NCI-H2029 (cell line): ENCODE results near the gene KCNK18.

Source experiments
- DNase-seq: peaks from one replicate; lab custom pipeline; 2025; lab: John Stamatoyannopoulos, UW

The KCNK18 gene

GRCh38 chr10:117197189-117197588 lies at the start of gene KCNK18:
TSS of gene KCNK18 (plus strand) at chr10:117197489. CDS start at chr10:117197489, 0 bp downstream.
- no peak for DNase-seq

DNA sequence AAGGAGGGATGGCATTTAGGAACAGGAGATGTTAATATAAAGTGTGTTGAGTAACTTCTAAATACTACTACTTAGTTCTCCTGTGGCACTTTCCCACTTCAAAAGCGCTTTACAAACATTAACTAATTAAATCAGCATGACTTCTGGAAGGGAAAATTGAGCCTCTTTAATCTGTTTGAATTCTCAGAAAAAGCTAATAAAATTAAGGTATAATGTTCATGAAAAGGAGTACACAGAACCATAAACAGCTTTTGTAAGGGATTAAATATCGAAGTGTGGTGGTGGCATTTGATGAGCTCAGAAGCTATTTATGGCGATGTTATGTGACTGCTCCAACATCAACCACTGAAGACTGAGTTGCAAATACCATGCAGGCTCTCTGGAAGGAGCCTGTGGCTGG lies 49.0 kb upstream of the KCNK18 start:
- no peak for DNase-seq

- no peak for DNase-seq
Measured at GRCh38 chr10:117152668-117153067, 44.6 kb upstream of the KCNK18 start.

GRCh38 chr10:117158297-117158696 lies 39.0 kb upstream of the KCNK18 start:
- DNase-seq: no peak

DNA sequence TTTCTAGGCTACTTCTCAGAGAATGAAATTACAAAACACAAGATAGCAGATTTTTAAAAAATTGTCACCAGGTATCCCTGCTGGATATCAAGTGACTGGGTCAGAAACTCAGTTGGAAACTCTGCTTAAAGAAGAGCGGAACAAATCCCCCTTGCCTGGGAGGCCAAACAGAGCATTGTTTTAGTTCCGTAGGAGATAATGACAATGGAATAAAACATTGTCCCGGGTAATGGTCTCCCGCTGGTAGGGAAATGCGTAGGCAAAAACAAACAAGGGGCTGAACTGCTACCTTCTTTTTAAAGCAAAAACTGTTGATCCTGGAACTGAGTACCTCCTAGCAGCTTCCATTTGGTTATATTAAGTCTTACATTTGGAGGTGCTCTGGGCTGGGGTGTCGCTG lies 37.9 kb upstream of the KCNK18 start:
- no peak for DNase-seq

DNA sequence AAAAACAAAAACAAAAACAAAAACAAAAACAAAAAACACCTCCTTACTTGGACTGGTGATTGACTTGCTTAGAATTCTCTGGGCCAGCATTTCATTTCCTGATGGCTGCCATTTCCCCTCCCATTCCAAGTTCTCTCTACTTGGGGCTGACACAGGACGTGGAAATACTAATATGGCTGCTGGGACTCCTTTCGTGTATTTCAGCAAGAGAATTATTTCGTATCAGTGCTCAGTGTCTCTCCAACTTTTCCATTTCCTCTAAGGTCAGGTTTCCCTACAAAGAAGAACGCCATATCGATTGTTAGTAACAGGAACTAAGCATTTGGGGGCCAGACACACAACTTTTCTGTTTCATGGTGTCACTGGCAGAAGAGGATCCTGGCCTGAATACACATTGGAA lies 36.7 kb upstream of the KCNK18 start:
- DNase-seq: no peak

DNA sequence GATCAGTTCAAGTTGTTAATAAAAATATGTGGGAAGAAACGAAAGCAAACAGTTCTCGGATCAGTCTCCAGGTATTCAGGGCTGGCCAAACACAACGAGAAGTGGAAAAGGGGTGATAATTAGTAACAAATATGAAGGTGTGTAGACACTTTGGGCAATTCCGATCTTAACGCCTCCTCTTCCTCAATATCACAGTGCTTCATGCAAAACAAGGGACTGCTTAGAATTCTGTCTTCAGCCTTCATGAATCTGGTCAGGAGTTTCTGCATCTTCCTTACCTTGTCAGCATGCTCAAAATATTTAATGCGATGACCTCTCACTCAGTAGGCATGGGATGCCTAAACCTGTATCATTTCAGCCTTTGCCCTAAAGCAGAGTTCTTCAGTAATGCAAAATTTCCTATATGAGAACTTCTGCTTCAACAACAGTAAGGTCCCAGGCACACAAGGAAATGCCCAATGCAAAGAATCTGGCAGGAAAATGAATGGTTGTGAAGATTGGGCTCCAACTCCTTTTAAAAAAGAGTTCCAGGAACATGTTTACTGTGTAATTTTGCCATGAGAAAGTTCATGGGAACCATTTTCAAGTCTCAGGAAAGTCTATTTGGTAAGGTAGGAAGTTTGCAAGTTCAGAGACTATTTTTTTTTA lies 35.8 kb upstream of the KCNK18 start:
- no peak for DNase-seq

GRCh38 chr10:117162093-117163060 lies 34.9 kb upstream of the KCNK18 start:
- no peak for DNase-seq

GRCh38 chr10:117163061-117163953 lies 34.0 kb upstream of the KCNK18 start:
- no peak for DNase-seq

DNA sequence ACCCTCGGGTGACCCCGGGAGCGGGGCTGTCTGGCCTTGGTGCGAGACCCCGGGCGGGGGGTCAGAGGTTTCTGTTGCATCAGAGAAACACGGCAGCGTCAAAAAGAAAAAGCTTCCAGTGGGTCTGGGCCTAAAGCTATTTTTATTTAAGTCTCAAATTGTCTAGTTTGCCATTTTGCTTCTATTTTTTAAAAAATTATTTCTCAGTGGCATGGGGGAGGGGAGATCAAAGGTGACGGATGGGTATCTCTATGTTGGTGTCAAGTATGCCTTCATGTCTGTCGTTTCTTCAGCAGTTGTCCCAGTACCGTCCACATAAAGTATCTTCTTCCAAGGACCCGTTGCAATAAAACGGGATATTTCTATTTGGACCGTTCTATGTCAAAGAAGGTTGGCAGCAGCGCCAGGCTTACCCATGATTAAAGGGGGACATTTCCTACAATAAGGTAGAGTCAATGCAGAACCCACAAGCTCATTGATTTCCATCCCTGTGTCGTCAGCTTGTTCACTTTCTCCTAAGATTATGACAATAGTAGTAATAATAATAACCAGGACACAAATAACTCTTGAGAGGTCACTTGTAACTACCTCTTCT lies 33.2 kb upstream of the KCNK18 start:
- no peak for DNase-seq

GRCh38 chr10:117164592-117165537 lies 32.4 kb upstream of the KCNK18 start:
- DNase-seq: no peak

DNA sequence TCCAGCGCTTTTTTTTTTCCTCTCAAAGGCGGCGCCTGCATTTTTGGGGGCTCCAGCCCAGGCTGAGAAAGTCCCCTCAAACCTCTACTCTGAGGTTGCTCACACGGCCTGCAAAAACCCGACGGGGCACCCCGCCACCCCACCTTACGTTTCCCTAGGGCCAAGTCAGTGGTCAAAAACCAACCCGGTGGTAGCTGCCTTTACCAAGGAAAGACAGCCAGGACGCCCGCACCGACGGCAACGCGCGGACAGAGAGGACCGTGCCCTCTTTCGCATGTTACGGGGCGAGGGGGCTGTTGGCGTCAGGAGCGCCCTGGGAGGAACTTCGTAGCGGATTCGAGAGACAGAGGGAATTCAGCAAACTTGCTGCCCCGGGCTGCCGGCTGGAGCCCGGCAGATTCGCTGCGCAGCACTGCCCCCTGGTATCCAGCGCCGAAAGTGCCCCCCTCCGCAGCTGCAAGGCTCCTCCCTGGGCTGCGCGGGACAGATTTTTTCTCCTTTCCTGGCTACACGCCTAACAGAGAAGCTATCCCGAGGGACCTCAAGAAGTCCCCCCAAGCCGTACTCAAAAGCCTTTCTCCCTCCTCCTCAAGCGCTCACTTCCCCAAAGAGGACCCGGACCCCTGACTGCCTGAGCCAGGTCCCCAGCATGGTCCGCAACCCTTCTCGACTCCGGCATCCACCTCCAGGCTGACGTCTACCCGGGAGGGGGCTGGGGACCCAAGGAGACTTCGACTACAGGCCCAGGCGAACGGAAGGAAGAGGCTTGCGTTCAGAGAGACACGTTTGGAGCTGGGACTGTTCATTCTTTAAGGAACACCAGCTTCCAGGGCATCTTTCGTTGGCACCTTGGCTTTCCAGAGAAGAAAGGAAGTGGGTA lies 31.5 kb upstream of the KCNK18 start:
- no peak for DNase-seq

DNA sequence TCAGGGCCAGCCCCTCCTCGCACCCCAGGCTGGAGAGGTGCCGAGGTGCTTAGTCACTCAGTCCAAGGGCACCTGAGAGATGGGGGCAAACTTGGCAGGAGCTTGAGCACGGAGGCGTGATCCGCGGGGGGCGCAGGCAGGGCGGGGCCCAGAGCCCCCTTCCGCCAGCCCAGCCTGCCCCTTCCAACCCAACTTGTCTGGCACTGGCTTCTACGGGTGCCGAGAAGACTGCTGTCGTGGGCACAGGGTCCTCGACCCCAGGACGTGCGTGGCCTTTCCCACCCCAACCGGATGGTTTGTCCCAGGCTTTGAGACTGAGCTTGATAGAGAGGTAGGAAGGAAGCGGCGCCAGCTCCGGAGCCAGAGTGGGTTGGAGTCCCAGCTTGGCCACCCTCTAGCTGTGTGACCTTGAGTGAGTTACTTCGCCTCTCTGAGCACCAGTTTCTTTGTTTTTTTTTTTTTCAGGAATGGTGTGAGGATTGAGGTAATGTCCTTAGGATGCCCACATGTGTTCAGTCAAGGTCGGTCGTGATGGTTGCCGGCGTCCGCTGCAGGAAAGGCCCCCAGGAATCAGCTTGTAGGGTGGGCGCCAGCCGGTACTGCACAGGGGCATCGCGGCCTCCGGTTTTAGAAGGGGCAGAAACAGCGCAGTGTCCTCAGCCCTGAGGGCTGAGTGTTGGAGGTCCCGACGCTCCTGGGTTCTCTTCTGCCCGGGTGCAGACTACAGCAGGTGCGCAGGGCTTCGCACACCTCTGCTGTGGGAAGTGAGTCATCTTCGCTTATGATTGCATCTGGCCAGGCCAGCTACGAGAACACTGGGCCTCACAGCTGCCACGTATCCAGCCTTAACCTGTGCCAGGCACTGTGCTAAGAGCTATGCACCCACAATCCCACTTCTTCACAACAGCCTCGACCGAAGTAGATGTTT lies 30.6 kb upstream of the KCNK18 start:
- no peak for DNase-seq

- no peak for DNase-seq
Measured at GRCh38 chr10:117167346-117167788, 29.9 kb upstream of the KCNK18 start.

- DNase-seq: no peak
Measured at GRCh38 chr10:117167789-117168674, 29.3 kb upstream of the KCNK18 start.

DNA sequence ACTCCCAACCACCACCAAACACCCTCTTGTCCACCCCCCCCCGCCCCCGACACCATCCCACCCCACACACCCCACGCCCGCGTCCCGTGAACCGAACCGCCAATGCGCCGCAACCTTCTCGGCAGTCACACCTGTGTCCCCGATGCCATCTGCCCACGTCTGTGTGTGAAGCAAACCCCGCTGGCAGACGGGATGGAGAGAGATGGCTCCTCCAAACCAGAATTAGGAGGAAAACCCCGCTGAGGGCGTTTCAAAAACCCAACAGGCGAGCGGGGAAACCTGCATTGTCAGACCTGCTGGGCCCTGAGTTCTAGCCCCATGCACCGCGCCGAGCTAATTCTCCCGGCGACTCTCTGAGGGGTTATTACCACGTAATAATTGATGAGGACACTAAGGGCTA lies 28.6 kb upstream of the KCNK18 start:
- DNase-seq: no peak

- no peak for DNase-seq
Measured at GRCh38 chr10:117169480-117169879, 27.8 kb upstream of the KCNK18 start.
